Peyer's patch (tissue), 4 donors: Measurements from ENCODE around the gene SOX11. TPM values are rescaled to one million over a fixed set of nuclear protein-coding genes. Genes with fewer than 3 reads are reported as not detected.

Experiments used
- DNase-seq, 3 donors: peaks; one replicate each; pipeline ENCODE4 v3.0.0-alpha.2; 2017 to 2019
- H3K27ac ChIP-seq, 4 donors: fragments of 200-600 bp; sonication (generic); one replicate each; pipeline ENCODE4 v1.5.1; 2016 to 2019
- H3K27me3 ChIP-seq, 2 donors: fragments of 200-600 bp; sonication (generic); one replicate each; pipeline ENCODE4 v1.5.1; 2019
- H3K36me3 ChIP-seq, 3 donors: fragments of 200-600 bp; sonication (generic); one replicate each; pipeline ENCODE4 v1.5.1; 2016 to 2019
- H3K4me1 ChIP-seq, 4 donors: fragments of 200-600 bp; sonication (generic); one replicate each; pipeline ENCODE4 v1.5.1; 2016 to 2019
- H3K4me3 ChIP-seq, 4 donors: fragments of 200-600 bp; sonication (generic); 1 replicate in 3 of 4; 2 replicates in 1 of 4; pipeline ENCODE4 v1.5.1; 2016 to 2019; ENCODE audit warnings: mild to moderate bottlenecking in 1 of 4
- H3K9me3 ChIP-seq, 4 donors: fragments of 200-600 bp; sonication (generic); one replicate each; pipeline ENCODE4 v1.5.1; 2016 to 2019; ENCODE audit warnings: mild to moderate bottlenecking in 1 of 4
- CTCF ChIP-seq, 6 experiments: fragments of 450-650 bp in 4 of 6; fragments of 200-600 bp in 2 of 6; sonication (generic) in 1 of 6; IDR thresholded peaks; one replicate each; pipeline ENCODE4 v1.5.1; 2017 to 2019; ENCODE audit warnings: antibody characterized with exemption in 6 of 6, mild to moderate bottlenecking in 3 of 6, moderate library complexity in 1 of 6
- POLR2A ChIP-seq, 2 donors: fragments of 450-650 bp; IDR thresholded peaks; one replicate each; pipeline ENCODE4 v1.5.1; 2017; ENCODE audit warnings: antibody characterized with exemption in 2 of 2, mild to moderate bottlenecking in 2 of 2, moderate library complexity in 2 of 2
- total RNA-seq, 4 donors: library from RNA; depleted of rRNA; stranded (reverse); fragments of >200 nt; gene quantifications; one replicate each; pipeline ENCODE4 v1.1.0, GENCODE V29; 2016

SOX11 gene
- total RNA-seq, 4 donors from 2014 or later: not detected

DNA sequence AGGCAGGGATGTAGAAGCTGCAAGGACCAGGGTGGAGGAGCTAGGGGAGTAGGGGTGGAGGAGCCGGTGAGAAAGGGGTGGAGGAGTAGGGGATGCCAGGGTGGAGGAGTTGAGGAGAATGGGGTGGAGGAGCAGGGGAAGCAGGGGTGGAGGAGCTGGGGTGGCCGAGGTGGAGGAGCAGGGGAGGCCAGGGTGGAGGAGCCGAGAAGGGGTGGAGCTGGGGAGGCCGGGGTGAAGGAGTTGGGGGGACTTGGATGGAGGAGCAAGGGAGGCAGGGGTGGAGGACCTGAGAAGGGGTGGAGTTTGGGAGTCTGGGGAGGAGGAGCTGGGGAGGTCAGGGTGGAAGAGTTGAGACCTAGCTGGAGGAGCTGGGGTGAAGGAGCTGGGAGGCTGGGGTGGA is 13.3 kb downstream of the SOX11 start:
- Histone ChIP-seq H3K4me3 (no peak overlapping the region), H3K9me3 (no peaks in the 10 kb centered on the region), H3K36me3 (no peaks in the 10 kb centered on the region), H3K4me1 (no peaks in the 10 kb centered on the region), H3K27me3 (no peaks in the 10 kb centered on the region), H3K27ac (no peak overlapping the region)
- TF ChIP-seq POLR2A (IDR thresholded peaks at IDR 0.05): no peak
- no peak for TF ChIP-seq CTCF (IDR thresholded peaks at IDR 0.05)
- no peak for DNase-seq

GRCh38 chr2:5706717-5707455 is 14.7 kb downstream of the SOX11 start:
- no peak for DNase-seq
- H3K4me3 ChIP-seq: no peak overlapping the region

DNA sequence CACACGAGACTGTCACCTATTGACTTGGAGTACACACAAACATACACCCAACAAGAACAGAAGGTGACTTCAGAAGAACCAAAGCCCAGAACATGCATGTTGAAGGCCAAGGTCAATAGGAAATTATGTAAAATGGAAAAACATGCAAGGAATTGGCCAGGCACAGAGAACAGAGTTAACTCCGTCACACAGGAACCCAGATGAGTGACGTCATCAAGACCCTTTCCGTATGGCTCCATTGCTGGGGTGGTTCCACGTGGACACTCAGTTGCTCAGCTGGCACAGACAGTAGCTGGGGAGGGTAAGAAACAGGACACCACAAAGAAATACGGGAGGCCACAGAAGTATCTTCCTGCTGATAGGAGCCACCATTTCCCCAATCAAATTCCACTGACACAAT is 18.4 kb downstream of the SOX11 start:
- Histone ChIP-seq H3K27me3 (no peaks in the 10 kb centered on the region), H3K4me3 (no peak overlapping the region), H3K4me1 (no peaks in the 10 kb centered on the region), H3K9me3 (no peaks in the 10 kb centered on the region), H3K27ac (no peak overlapping the region), H3K36me3 (no peaks in the 10 kb centered on the region)
- DNase-seq: no peak
- TF ChIP-seq CTCF (IDR thresholded peaks at IDR 0.05) (no peak), POLR2A (IDR thresholded peaks at IDR 0.05) (no peak)

More at GRCh38 chr2:5706717-5707455, 14.7 kb downstream of the SOX11 start:
- TF ChIP-seq POLR2A (IDR thresholded peaks at IDR 0.05): no peak
- TF ChIP-seq CTCF (IDR thresholded peaks at IDR 0.05): no peak
- H3K27me3 ChIP-seq: no peaks in the 10 kb centered on the region
- H3K36me3 ChIP-seq: no peaks in the 10 kb centered on the region
- H3K4me1 ChIP-seq: no peaks in the 10 kb centered on the region
- no peaks in the 10 kb centered on the region for H3K9me3 ChIP-seq
- H3K27ac ChIP-seq: no peak overlapping the region

DNA sequence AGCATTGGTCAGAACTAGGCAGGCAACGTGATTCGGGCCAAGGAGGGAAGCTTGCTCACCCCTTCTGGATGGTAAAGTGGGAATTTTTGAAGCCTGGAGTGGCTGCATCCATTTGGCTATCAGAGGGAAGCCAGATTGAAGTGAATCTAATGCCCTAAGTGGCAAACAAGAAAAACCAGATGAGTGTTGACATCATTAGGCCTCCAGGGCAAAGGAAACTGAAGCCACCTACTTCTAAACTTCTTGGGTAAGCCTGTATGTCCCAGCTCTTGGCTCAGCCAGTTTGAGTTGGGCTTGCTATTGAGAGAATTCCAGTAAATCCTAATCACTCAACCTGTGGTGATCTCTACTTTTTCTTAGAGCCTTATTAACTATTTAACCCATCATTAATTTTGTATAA is 20.9 kb downstream of the SOX11 start:
- DNase-seq: no peak
- H3K27ac ChIP-seq: no peak overlapping the region
- TF ChIP-seq CTCF (IDR thresholded peaks at IDR 0.05) (no peak), POLR2A (IDR thresholded peaks at IDR 0.05) (no peak)
- no peaks in the 10 kb centered on the region for H3K4me1 ChIP-seq
- H3K4me3 ChIP-seq: no peak overlapping the region
- H3K36me3 ChIP-seq: no peaks in the 10 kb centered on the region
- no peaks in the 10 kb centered on the region for H3K27me3 ChIP-seq
- H3K9me3 ChIP-seq: no peaks in the 10 kb centered on the region

DNA sequence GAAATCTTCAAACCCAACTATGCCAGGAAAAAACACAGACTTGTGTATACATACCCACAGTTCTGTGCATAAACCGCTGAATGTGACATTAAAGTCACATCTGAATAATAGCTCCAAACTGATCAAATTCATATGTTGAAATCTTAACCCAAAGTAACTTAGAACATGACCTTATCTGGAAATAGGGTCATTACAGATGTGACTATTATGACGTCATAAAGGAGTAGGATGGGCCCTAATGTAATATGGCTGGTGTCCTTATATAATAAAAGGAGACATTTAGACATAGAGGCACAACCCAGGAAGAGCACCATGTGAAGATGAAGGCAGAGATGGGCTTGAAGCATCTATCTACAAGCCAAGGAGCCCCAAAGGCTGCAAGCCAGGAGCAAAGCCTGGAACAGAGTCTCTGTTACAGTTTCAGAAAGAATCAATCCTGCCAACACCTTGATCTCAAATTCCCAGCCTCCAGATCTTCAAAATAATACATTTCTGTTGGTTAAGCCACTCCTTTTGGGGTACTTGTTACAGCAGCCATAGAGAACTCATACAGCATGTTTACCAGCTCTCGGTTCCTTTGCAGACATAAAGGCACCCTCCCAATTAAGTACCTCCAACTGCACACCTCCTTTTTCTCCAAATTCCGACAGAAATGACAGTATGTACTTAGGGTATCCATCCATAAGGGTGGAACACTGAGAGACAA is 27.6 kb downstream of the SOX11 start:
- no peak for DNase-seq

More for the DNA sequence above, 27.6 kb downstream of the SOX11 start:
- no peaks in the 10 kb centered on the region for H3K9me3 ChIP-seq
- no peaks in the 10 kb centered on the region for H3K4me1 ChIP-seq
- TF ChIP-seq CTCF (IDR thresholded peaks at IDR 0.05) (no peak), POLR2A (IDR thresholded peaks at IDR 0.05) (no peak)
- H3K4me3 ChIP-seq: no peak overlapping the region
- no peak overlapping the region for H3K27ac ChIP-seq
- no peaks in the 10 kb centered on the region for H3K27me3 ChIP-seq
- no peaks in the 10 kb centered on the region for H3K36me3 ChIP-seq
